HG03432 (cell line): Measurements from ENCODE around the gene CABP7.
A peak's percentile ranks its signal among the peaks of the same experiment; 100 is the strongest.
"Not testable (repeated sequence)": the region's sequence is repeated elsewhere in the genome, so short reads cannot be mapped to it uniquely, and the experiment has no call there.

Experiments used
- ATAC-seq: cut with Tn5 transposase; IDR thresholded peaks from one replicate; pipeline ENCODE4 v1.9.1; 2021; ENCODE audit warnings: mild to moderate bottlenecking, moderate library complexity; ENCODE audit not compliant: unreplicated experiment

CABP7 gene

GRCh38 chr22:29747832-29748231 is 28.0 kb downstream of the CABP7 start:
- no peak for ATAC-seq

- no peak for ATAC-seq
These were observed 28.6 kb downstream of the CABP7 start for GRCh38 chr22:29748248-29748893.

GRCh38 chr22:29750029-29750428 is 30.2 kb downstream of the CABP7 start:
- no peak for ATAC-seq

- no peak for ATAC-seq
These were observed 31.0 kb downstream of the CABP7 start for GRCh38 chr22:29750559-29751538.

- no peak for ATAC-seq
These were observed 31.9 kb downstream of the CABP7 start for GRCh38 chr22:29751669-29752068.

- ATAC-seq: no peak
These were observed 34.2 kb downstream of the CABP7 start for GRCh38 chr22:29753808-29754657.

- not testable (repeated sequence) for ATAC-seq
These were observed 35.0 kb downstream of the CABP7 start for GRCh38 chr22:29754658-29755395.

GRCh38 chr22:29755889-29756288 is 36.1 kb downstream of the CABP7 start:
- ATAC-seq: no peak

GRCh38 chr22:29756341-29756740 is 36.5 kb downstream of the CABP7 start:
- no peak for ATAC-seq

- no peak for ATAC-seq
These were observed 37.3 kb downstream of the CABP7 start for GRCh38 chr22:29757096-29757495.

- no peak for ATAC-seq
These were observed 38.3 kb downstream of the CABP7 start for GRCh38 chr22:29758068-29758622.

- ATAC-seq: no peak
These were observed 39.2 kb downstream of the CABP7 start for GRCh38 chr22:29758959-29759358.

- no peak for ATAC-seq
These were observed 42.5 kb downstream of the CABP7 start for GRCh38 chr22:29762263-29762662.

- ATAC-seq: peak; percentile 16
These were observed 46.3 kb downstream of the CABP7 start for GRCh38 chr22:29765905-29766631.

- ATAC-seq: peak; percentile 84
These were observed 46.9 kb downstream of the CABP7 start, which contains the start of gene ZMAT5 for GRCh38 chr22:29766632-29767170. TSS of gene ZMAT5 (minus strand) at chr22:29767007. CDS start at chr22:29748544, 18,463 bp downstream.

GRCh38 chr22:29767171-29768051 is 47.6 kb downstream of the CABP7 start, which contains the start of gene UQCR10:
TSS of gene UQCR10 (plus strand) at chr22:29767369. CDS start at chr22:29767399, 30 bp downstream.
- peak; percentile 74 for ATAC-seq

GRCh38 chr22:29768052-29768693 is 48.4 kb downstream of the CABP7 start:
- no peak for ATAC-seq
